ENCODE results near the gene WASHC3. TPM values are rescaled to one million over a fixed set of nuclear protein-coding genes. Genes with fewer than 3 reads are reported as not detected.
"Not testable (repeated sequence)": the region's sequence is repeated elsewhere in the genome, so short reads cannot be mapped to it uniquely, and the experiment has no call there.

Gene WASHC3
- total and polyA plus RNA-seq, 4 donors: 22.4 to 51.4 (median 25.8) TPM

GRCh38 chr12:102021540-102022246 is 40.1 kb downstream of the WASHC3 start:
- Histone ChIP-seq H3K9me3 (ENCODE audit: control insufficient read depth in 4 of 4, low read length in 3 of 4) (no peaks in the 10 kb centered on the region), H3K4me3 (ENCODE audit: low read depth in 1 of 3, low read length in 3 of 3) (no peak overlapping the region), H3K4me1 (ENCODE audit: control insufficient read depth in 4 of 4, insufficient read depth in 4 of 4, low read length in 3 of 4) (peaks cover 4 to 16% (median 6%) of the 10 kb centered on the region in 4 donors), H3K27me3 (ENCODE audit: control insufficient read depth in 4 of 4, insufficient read depth in 4 of 4, low read length in 3 of 4) (no peaks in the 10 kb centered on the region), H3K27ac (ENCODE audit: low read depth in 1 of 2, low read length in 2 of 2) (no peak overlapping the region), H3K9ac (ENCODE audit: low read depth in 1 of 2, low read length in 2 of 2) (no peak overlapping the region), H3K36me3 (ENCODE audit: control insufficient read depth in 4 of 4, insufficient read depth in 3 of 4, low read depth in 1 of 4, low read length in 3 of 4) (peaks cover 0 to 7% (median 3%) of the 10 kb centered on the region in 4 donors)
- no peak for DNase-seq (ENCODE audit: low spot score)
- TF ChIP-seq NR2F2 (IDR thresholded peaks at IDR 0.05) (no peak), TAF1 (conservative IDR thresholded peaks at IDR 0.05) (no peak), HNF4A (conservative IDR thresholded peaks at IDR 0.05) (peak; percentile 55 to 71), RXRA (IDR thresholded peaks at IDR 0.05) (peak; percentile 5 to 33)
- WGBS: 26% methylated on average over 2 of the region's 2 CpGs

GRCh38 chr12:102018607-102019006 is 43.2 kb downstream of the WASHC3 start:
- not testable (repeated sequence) for H3K9ac ChIP-seq (ENCODE audit: low read depth in 1 of 2, low read length in 2 of 2)

GRCh38 chr12:102016472-102016871 is 45.3 kb downstream of the WASHC3 start:
- Histone ChIP-seq H3K9ac (ENCODE audit: low read depth in 1 of 2, low read length in 2 of 2) (no peak overlapping the region), H3K36me3 (ENCODE audit: control insufficient read depth in 4 of 4, insufficient read depth in 3 of 4, low read depth in 1 of 4, low read length in 3 of 4) (peaks cover 0 to 2% (median 0%) of the 10 kb centered on the region in 4 donors), H3K9me3 (ENCODE audit: control insufficient read depth in 4 of 4, low read length in 3 of 4) (no peaks in the 10 kb centered on the region), H3K4me1 (ENCODE audit: control insufficient read depth in 4 of 4, insufficient read depth in 4 of 4, low read length in 3 of 4) (peaks cover 1 to 5% (median 3%) of the 10 kb centered on the region in 4 donors), H3K27ac (ENCODE audit: low read depth in 1 of 2, low read length in 2 of 2) (no peak overlapping the region), H3K27me3 (ENCODE audit: control insufficient read depth in 4 of 4, insufficient read depth in 4 of 4, low read length in 3 of 4) (no peaks in the 10 kb centered on the region), H3K4me3 (ENCODE audit: low read depth in 1 of 3, low read length in 3 of 3) (no peak overlapping the region)
- TF ChIP-seq MAX (IDR thresholded peaks at IDR 0.05): no peak
- TF ChIP-seq RAD21 (IDR thresholded peaks at IDR 0.05): no peak
- no peak for TF ChIP-seq GABPA (IDR thresholded peaks at IDR 0.05 in 1 of 2, conservative IDR thresholded peaks at IDR 0.05 in 1 of 2)
- no peak for DNase-seq (ENCODE audit: low spot score)
- WGBS: 92% methylated on average over 1 of the region's 1 CpG

More at GRCh38 chr12:102018607-102019006, 43.2 kb downstream of the WASHC3 start:
- 99% methylated on average over 5 of the region's 5 CpGs for WGBS
- peak in 1 of 2 donors; percentile 46 for TF ChIP-seq EGR1 (IDR thresholded peaks at IDR 0.05; ENCODE audit: low read depth in 2 of 2)
- DNase-seq (ENCODE audit: low spot score); H3K27ac ChIP-seq (ENCODE audit: low read depth in 1 of 2, low read length in 2 of 2); H3K9me3 ChIP-seq (ENCODE audit: control insufficient read depth in 4 of 4, low read length in 3 of 4); H3K36me3 ChIP-seq (ENCODE audit: control insufficient read depth in 4 of 4, insufficient read depth in 3 of 4, low read depth in 1 of 4, low read length in 3 of 4); H3K4me3 ChIP-seq (ENCODE audit: low read depth in 1 of 3, low read length in 3 of 3); H3K27me3 ChIP-seq (ENCODE audit: control insufficient read depth in 4 of 4, insufficient read depth in 4 of 4, low read length in 3 of 4): not testable (repeated sequence)
- H3K4me1 ChIP-seq (ENCODE audit: control insufficient read depth in 4 of 4, insufficient read depth in 4 of 4, low read length in 3 of 4): peaks cover 3 to 16% (median 6%) of the 10 kb centered on the region in 4 donors

- peaks cover 0 to 5% (median 1%) of the 10 kb centered on the region in 4 donors for H3K36me3 ChIP-seq (ENCODE audit: control insufficient read depth in 4 of 4, insufficient read depth in 3 of 4, low read depth in 1 of 4, low read length in 3 of 4)
- no peak overlapping the region for H3K4me3 ChIP-seq (ENCODE audit: low read depth in 1 of 3, low read length in 3 of 3)
- H3K9me3 ChIP-seq (ENCODE audit: control insufficient read depth in 4 of 4, low read length in 3 of 4): no peaks in the 10 kb centered on the region
- no peak overlapping the region for H3K27ac ChIP-seq (ENCODE audit: low read depth in 1 of 2, low read length in 2 of 2)
- no peaks in the 10 kb centered on the region for H3K27me3 ChIP-seq (ENCODE audit: control insufficient read depth in 4 of 4, insufficient read depth in 4 of 4, low read length in 3 of 4)
- DNase-seq (ENCODE audit: low spot score): no peak
- WGBS: 88% methylated on average over 8 of the region's 8 CpGs
- H3K9ac ChIP-seq (ENCODE audit: low read depth in 1 of 2, low read length in 2 of 2): no peak overlapping the region
- H3K4me1 ChIP-seq (ENCODE audit: control insufficient read depth in 4 of 4, insufficient read depth in 4 of 4, low read length in 3 of 4): no peaks in the 10 kb centered on the region
- TF ChIP-seq RAD21 (IDR thresholded peaks at IDR 0.05) (no peak), YY1 (IDR thresholded peaks at IDR 0.05) (no peak), CTCF (IDR thresholded peaks at IDR 0.05; ENCODE audit: low read depth, low read length, missing input control) (no peak), FOXA1 (IDR thresholded peaks at IDR 0.05) (no peak), FOXA2 (IDR thresholded peaks at IDR 0.05) (no peak), TAF1 (conservative IDR thresholded peaks at IDR 0.05) (no peak), SP1 (IDR thresholded peaks at IDR 0.05) (no peak), GABPA (IDR thresholded peaks at IDR 0.05 in 1 of 2, conservative IDR thresholded peaks at IDR 0.05 in 1 of 2) (no peak), ZBTB33 (IDR thresholded peaks at IDR 0.05) (no peak), RXRA (IDR thresholded peaks at IDR 0.05) (no peak), EGR1 (IDR thresholded peaks at IDR 0.05; ENCODE audit: low read depth in 2 of 2) (no peak), JUND (IDR thresholded peaks at IDR 0.05) (no peak), HNF4A (conservative IDR thresholded peaks at IDR 0.05) (no peak), ATF3 (IDR thresholded peaks at IDR 0.05) (no peak)
Observed at GRCh38 chr12:102010265-102010994, 51.4 kb downstream of the WASHC3 start.

Data from liver (tissue), 9 donors.